NCI-H2081 treated with DMSO at 0.1 percent for 48 hours (cell line): ENCODE measurements around the gene ROBO1.

Source experiments
- DNase-seq: peaks from one replicate; lab custom pipeline; 2025; lab: John Stamatoyannopoulos, UW

The ROBO1 gene

DNA sequence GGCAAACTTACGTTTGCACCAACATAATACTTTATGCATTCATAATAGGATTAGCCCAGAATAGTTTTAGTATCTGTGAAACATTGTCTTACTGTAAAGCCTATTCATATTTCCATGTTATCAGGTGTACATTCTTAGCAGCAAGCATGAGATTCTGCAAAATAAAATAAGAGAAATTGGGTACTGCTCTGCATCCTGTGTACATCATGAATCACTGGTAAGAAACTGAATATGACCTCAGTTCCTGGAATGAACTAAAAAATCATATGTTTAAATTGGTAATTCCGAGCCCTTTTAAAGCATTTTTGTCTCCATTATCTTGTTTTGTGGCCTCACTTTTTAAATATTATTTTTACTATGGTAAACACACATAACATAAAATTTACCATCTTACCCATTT is 605.1 kb downstream of the ROBO1 start:
- DNase-seq: no peak

GRCh38 chr3:79161941-79162340 is 605.9 kb downstream of the ROBO1 start:
- no peak for DNase-seq

DNA sequence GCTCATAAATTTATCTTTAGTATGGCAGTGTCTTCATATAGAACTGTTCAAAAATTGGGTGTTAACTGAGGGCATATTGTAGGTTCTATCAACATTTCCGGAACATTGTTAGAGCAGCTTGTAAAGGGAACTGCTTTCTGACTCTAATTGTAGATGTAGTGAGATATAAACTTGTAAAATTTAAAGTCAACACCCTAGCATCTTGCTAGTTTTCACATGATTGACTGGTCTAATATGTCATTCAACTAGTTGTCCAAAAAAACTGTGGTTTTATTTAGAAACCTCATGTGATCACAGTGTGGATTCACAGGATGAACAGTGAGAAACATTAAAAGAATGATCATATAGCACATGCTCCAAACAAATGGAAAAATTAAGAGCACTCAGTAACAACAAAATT is 607.4 kb downstream of the ROBO1 start:
- no peak for DNase-seq

- DNase-seq: no peak
Measured at GRCh38 chr3:79159736-79160135, 608.1 kb downstream of the ROBO1 start.

DNA sequence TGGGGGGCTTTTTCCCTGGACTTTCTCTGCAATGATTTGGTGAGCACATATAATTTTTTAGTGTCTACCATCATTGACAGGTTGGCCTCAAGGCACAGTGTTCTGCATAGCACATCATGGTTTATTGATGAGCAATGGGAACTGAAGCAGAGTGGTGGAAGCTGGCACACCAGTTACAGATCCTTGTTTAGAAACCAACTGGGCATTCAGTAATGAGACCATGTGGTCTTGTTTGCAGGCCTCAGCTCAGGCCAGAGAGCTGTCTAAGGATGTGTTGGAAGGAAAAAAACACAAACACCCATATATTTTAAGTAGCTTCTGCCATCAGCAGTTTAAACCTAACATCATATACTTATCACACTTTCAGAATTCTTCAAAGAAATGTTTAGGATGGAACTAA is 610.6 kb downstream of the ROBO1 start:
- no peak for DNase-seq

DNA sequence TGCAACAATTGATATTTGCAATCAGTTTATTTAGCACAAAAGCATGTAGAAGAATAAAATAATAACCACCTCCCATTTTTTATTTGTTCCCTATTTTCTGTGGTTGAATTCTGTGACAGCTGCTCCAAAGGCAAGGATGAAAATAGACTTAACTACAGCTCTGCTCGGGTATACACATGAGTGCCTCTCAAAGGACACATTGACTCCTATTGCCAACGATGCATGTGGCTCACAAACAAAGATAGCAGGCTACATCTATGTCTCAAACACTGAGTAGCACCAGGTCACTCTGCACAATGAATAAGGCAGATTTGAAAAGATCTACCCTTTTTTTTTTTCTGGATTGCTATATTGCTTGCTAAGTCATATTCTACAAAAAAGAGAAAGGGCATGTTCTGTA is 612.9 kb downstream of the ROBO1 start:
- no peak for DNase-seq

GRCh38 chr3:79148786-79149185 is 619.0 kb downstream of the ROBO1 start:
- no peak for DNase-seq

DNA sequence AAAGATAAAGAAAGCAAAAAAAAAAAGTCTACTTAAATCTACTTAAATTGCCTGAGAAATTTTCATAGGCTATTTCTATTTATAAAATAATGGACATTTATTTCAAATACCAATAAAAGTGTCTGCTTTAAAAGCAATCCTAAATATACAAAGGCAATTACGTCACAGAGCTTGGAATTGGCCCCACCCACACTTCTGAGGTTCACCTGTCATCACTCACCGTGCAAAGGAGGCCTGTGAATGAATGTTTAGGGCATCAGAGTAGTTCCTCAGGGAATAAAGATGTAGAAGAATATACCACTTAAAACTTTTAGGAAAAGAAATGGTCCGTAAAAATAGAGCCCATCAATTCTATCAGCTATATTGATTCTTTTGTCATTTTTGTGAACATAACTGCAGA is 621.8 kb downstream of the ROBO1 start:
- DNase-seq: no peak

- DNase-seq: no peak
Measured at GRCh38 chr3:79140708-79141107, 627.1 kb downstream of the ROBO1 start.

GRCh38 chr3:79139395-79140068 is 628.3 kb downstream of the ROBO1 start:
- no peak for DNase-seq

DNA sequence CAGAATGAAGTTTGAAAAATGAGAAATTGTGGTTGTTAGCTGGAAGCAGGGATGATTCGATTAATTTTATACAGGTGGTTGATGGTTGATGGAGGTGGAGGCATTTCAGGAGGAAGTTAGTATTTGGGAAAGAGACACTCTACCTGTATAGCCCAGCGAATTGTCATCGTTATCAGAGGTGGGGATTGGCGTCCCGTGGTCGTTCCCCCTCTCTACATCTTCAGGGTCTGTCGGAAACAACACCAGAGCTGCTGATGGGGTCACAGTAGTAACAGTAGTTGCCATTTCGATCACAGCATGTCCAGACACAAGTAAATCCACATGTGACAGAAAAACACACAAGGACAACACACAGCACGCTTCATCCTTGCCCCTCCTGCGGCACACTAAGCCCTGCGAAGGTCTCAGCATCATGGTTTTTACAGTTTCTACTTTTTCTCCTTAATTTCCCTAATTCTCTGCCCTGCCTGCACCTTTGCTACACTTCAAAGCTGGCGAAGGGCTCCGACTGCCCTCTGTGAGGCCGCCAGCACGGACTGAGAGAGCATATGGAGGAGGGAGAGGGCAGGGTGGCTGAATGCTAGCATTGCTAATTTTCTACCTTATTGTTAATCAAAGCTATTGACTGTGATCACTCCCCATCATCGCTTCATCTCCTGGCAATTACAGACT is 642.3 kb downstream of the ROBO1 start:
- no peak for DNase-seq

DNA sequence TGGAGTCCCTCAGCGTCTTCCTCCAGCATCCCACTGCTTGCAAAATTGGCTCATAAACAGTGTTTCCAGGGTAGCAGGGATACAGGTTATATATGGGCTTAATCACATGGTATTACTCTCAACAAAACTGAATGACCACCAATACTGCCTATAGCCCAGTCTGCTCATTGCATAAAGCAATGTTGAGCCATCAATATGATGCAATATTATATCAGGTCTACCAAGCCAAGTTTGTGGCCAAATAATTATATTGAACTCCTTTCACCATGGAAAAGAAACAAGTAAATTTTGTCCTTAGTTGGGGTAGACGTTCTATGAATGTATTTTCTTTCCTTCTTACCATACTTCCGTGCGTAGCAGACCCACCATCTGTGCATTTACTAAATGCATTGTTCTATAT is 652.3 kb downstream of the ROBO1 start:
- no peak for DNase-seq

DNA sequence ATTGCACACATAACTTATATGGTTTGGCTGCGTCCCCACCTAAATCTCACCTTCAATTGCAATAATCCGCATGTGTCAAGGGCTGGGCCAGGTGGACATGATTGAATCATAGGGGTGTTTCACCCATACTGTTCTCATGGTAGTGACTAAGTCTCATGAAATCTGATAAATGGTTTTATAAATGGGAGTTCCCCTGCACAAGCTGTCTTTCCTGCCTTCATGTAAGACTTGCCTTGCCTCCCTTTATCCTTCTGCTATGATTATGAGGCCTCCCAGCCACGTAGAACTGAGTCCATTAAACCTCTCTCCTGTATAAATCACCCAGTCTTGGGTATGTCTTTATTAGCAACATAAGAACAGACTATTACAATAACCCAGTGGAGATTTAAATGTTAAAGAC is 653.9 kb downstream of the ROBO1 start:
- DNase-seq: no peak

DNA sequence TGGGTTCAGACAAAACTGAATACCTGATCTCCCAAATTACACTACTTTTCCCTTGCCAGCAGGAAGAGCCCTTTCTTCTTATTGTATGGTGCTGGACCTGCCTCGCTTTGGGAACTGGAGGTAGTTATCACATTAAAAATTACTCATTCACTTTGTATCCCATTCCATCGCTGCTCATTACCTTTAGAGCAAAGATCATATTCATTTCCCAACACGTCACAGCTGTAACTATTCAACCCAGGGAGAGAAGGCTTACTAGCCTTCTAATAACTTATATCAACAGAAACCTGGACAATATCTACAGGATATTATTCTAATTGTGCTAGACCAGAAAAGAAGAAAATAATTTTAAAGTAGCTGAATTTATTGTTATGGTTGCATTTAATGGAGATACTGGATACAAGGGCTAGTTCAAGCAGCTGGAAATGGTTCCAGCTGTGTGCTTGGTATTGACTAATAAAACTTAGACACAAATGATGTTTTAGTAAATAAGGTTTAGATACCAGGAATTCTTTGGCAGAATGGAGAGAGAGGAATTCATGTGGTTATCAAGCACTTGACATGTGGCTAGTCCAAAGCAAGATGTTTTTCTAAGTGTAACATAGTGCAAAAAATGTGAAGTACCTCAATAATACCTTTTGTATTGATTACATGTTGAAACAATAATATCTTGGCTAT is 656.3 kb downstream of the ROBO1 start:
- no peak for DNase-seq

- DNase-seq: no peak
Measured at GRCh38 chr3:79109754-79110153, 658.0 kb downstream of the ROBO1 start.

GRCh38 chr3:79103307-79103706 is 664.5 kb downstream of the ROBO1 start:
- no peak for DNase-seq

DNA sequence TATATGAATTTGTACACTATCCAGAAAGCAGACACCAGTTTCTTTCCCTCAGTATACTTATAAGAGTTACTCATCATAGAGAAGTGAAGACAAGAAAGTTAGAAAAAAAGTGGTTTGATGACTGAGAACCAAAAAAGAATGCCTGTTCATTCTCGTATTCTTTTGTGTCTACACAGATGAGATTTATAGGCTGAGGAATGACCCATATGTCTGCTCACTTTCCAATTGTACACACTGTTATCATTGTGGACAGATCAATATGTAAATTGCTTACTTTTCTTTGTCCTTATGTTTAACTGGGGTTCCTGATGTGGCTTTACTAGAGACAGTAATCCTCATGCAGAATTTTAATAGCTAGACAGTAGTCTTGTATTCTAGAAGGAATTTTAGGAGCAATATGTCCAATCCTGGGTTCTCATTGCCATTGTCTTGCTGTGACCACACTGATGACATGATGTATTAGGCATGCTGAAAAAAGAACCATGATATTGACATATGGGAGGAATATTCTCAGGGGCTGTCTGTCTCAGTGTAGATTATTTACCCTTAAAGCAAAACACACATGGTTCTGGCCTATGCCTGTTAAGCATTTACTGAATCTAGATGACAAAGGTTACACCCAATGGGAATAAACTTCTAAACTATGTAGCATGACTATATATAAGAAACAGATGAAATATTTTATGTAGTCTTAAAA is 669.7 kb downstream of the ROBO1 start:
- no peak for DNase-seq

- DNase-seq: no peak
Measured at GRCh38 chr3:79094654-79095053, 673.1 kb downstream of the ROBO1 start.

DNA sequence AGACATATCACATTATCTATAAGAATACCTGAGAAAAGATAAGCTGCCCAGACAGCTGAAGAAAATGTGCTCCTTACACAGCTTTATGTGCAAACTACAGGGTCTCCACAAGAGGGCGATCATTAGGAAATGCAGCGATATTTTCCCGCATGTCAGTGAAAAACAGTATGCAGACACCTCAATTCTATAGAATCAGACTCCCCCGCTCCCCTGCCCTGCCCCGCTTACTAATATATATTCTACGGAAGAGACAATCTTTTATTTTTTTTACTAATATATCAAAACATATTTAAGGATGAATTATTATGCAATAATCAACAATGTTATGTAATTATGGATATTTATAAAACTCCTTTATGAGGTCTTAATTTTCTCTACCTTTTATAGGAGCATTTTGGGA is 681.3 kb downstream of the ROBO1 start:
- no peak for DNase-seq

DNA sequence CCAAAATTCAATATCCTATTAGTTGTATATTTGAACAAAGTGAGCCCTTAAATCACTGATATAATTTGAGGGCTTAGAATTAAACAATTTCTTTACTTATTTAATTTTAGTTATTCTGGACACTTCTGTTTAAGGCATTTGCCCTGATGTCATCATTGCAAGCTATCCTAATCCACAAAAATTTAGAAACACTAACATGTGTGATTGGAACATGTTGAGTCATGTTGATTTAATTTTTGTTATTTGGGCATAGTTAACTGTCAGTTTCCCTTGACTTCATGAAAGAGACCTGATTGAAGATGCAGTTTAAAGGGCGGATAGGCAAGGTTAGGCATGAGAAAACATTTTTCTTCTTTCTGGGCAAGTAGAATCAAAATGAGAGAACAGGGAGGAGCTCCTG is 682.6 kb downstream of the ROBO1 start:
- DNase-seq: no peak

DNA sequence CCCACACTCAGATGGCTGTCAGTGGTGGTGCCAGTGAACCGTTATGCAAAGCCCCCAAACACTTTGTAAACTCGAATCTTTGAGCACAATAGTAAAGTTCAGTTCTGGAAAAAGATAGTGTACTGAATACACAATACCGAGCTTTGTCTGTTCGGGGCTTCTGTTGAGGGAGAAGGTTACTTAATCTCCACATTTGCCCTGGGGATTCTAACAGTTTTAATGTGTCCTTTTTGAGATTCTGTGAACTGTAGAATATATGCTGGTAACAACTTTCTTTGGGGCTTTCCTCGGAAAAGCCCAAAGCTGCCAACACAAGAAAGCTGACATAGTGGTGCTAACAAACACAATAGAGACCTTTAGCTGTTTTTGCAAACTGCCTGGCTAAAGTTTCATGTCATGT is 686.5 kb downstream of the ROBO1 start:
- DNase-seq: no peak

- DNase-seq: no peak
Measured at GRCh38 chr3:79074558-79074957, 693.2 kb downstream of the ROBO1 start.

- DNase-seq: no peak
Measured at GRCh38 chr3:79067734-79068133, 700.1 kb downstream of the ROBO1 start.
